ENCODE results near the gene APRT. TPM values are rescaled to one million over a fixed set of nuclear protein-coding genes. Genes with fewer than 3 reads are reported as not detected.

APRT gene
- total and polyA plus RNA-seq, 5 donors from 2014 or later, result 145 to 489 (median 418) TPM

DNA sequence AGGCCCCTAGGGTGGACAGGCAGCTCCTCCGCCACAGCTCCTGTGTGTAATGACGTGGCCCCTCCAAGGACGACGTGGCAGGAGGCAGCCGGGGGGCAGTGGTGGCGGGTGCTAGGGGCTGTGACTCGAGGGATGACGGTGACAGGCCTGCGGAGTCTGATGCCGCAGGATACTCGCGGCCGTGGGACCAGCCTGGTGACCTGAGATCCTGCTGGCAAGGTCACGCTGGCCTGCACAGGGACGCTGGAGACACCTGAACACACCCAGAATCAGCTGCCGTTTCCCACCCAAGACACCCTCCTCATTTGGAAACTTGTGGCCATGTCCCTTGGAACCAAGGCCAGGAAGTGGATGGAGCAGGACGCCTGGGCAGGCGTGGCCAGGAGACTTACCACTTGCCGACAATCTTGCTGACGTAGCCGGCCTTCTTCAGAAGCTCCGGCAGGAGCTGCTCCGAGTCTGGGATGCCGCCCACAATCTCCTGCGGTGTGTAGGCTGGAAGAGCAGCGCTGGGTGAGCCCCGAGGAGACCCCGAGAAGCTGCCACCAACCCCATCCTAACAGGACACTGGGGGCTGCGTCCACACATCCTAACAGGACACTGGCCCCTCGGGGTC, 29.0 kb upstream of the APRT start:
- H3K36me3 Mint-ChIP-seq, result peaks cover 6% of the 10 kb centered on the region
- Histone ChIP-seq H3K4me3 (ENCODE audit: low read depth, low read length) (no peak overlapping the region), H3K4me1 (ENCODE audit: control insufficient read depth, insufficient read depth, low read length, poor library complexity, severe bottlenecking) (peaks cover 4% of the 10 kb centered on the region), H3K36me3 (ENCODE audit: control insufficient read depth, insufficient read depth, low read length) (peaks cover 19% of the 10 kb centered on the region), H3K27ac (ENCODE audit: insufficient read depth, low read length, poor library complexity, severe bottlenecking) (no peak overlapping the region), H3K27me3 (ENCODE audit: control insufficient read depth, insufficient read depth, low read length) (no peaks in the 10 kb centered on the region), H3K9me3 (ENCODE audit: control insufficient read depth in 2 of 2, low read length in 2 of 2) (no peaks in the 10 kb centered on the region)
- no peaks in the 10 kb centered on the region for H3K27me3 Mint-ChIP-seq
- no peaks in the 10 kb centered on the region for H3K4me1 Mint-ChIP-seq
- DNase-seq (no peak), ATAC-seq (ENCODE audit: low read depth in 2 of 2) (no peak)
- H3K9me3 Mint-ChIP-seq, result no peaks in the 10 kb centered on the region
- no peak overlapping the region for H3K27ac Mint-ChIP-seq
- no peak overlapping the region for H3K4me3 Mint-ChIP-seq

- peaks cover 19% of the 10 kb centered on the region for H3K36me3 ChIP-seq (ENCODE audit: control insufficient read depth, insufficient read depth, low read length)
- no peaks in the 10 kb centered on the region for H3K27me3 ChIP-seq (ENCODE audit: control insufficient read depth, insufficient read depth, low read length)
- Mint-ChIP-seq H3K27me3 (no peaks in the 10 kb centered on the region), H3K4me3 (no peak overlapping the region), H3K4me1 (no peaks in the 10 kb centered on the region), H3K9me3 (no peaks in the 10 kb centered on the region), H3K27ac (no peak overlapping the region), H3K36me3 (peaks cover 6% of the 10 kb centered on the region)
- H3K9me3 ChIP-seq (ENCODE audit: control insufficient read depth in 2 of 2, low read length in 2 of 2), result no peaks in the 10 kb centered on the region
- peaks cover 4% of the 10 kb centered on the region for H3K4me1 ChIP-seq (ENCODE audit: control insufficient read depth, insufficient read depth, low read length, poor library complexity, severe bottlenecking)
- DNase-seq, result no peak
- H3K4me3 ChIP-seq (ENCODE audit: low read depth, low read length), result no peak overlapping the region
- no peak for ATAC-seq (ENCODE audit: low read depth in 2 of 2)
- H3K27ac ChIP-seq (ENCODE audit: insufficient read depth, low read length, poor library complexity, severe bottlenecking), result no peak overlapping the region
These were observed 28.2 kb upstream of the APRT start for GRCh38 chr16:88839745-88840599.

GRCh38 chr16:88839026-88839529, 27.4 kb upstream of the APRT start:
- H3K27me3 ChIP-seq (ENCODE audit: control insufficient read depth, insufficient read depth, low read length), result no peaks in the 10 kb centered on the region
- no peak overlapping the region for H3K27ac Mint-ChIP-seq
- no peaks in the 10 kb centered on the region for H3K27me3 Mint-ChIP-seq
- peaks cover 6% of the 10 kb centered on the region for H3K36me3 Mint-ChIP-seq
- H3K4me3 Mint-ChIP-seq, result no peak overlapping the region
- no peaks in the 10 kb centered on the region for H3K9me3 ChIP-seq (ENCODE audit: control insufficient read depth in 2 of 2, low read length in 2 of 2)
- H3K27ac ChIP-seq (ENCODE audit: insufficient read depth, low read length, poor library complexity, severe bottlenecking), result no peak overlapping the region
- no peaks in the 10 kb centered on the region for H3K4me1 Mint-ChIP-seq
- peaks cover 19% of the 10 kb centered on the region for H3K36me3 ChIP-seq (ENCODE audit: control insufficient read depth, insufficient read depth, low read length)
- peaks cover 4% of the 10 kb centered on the region for H3K4me1 ChIP-seq (ENCODE audit: control insufficient read depth, insufficient read depth, low read length, poor library complexity, severe bottlenecking)
- no peak for ATAC-seq (ENCODE audit: low read depth in 2 of 2)
- DNase-seq, result no peak
- no peaks in the 10 kb centered on the region for H3K9me3 Mint-ChIP-seq
- no peak overlapping the region for H3K4me3 ChIP-seq (ENCODE audit: low read depth, low read length)

DNA sequence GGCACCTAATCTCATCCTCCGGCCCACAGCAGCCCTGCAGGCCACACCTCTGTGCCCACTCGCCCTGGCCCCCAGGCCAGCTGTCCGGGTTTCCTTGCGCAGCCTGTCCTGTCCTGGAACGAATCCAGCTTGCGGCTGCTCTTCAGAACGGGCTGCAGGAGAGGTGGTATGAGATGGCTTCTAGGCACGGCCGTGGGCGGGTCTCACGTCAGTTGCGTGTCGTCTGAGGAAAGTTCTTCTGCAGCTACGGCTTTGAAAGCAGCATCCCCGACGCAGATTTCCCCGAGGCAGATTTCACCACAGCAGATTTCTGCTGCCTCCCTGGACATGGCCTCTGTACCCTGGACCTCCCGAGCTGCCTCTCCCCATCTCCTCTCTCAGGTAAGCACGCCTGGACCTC, 26.8 kb upstream of the APRT start:
- Histone ChIP-seq H3K4me1 (ENCODE audit: control insufficient read depth, insufficient read depth, low read length, poor library complexity, severe bottlenecking) (peaks cover 4% of the 10 kb centered on the region), H3K27ac (ENCODE audit: insufficient read depth, low read length, poor library complexity, severe bottlenecking) (no peak overlapping the region), H3K27me3 (ENCODE audit: control insufficient read depth, insufficient read depth, low read length) (no peaks in the 10 kb centered on the region), H3K36me3 (ENCODE audit: control insufficient read depth, insufficient read depth, low read length) (peaks cover 19% of the 10 kb centered on the region), H3K4me3 (ENCODE audit: low read depth, low read length) (no peak overlapping the region), H3K9me3 (ENCODE audit: control insufficient read depth in 2 of 2, low read length in 2 of 2) (no peaks in the 10 kb centered on the region)
- no peak for DNase-seq
- Mint-ChIP-seq H3K27me3 (no peaks in the 10 kb centered on the region), H3K9me3 (no peaks in the 10 kb centered on the region), H3K36me3 (peaks cover 6% of the 10 kb centered on the region), H3K4me3 (no peak overlapping the region), H3K27ac (no peak overlapping the region), H3K4me1 (no peaks in the 10 kb centered on the region)
- ATAC-seq (ENCODE audit: low read depth in 2 of 2), result no peak

DNA sequence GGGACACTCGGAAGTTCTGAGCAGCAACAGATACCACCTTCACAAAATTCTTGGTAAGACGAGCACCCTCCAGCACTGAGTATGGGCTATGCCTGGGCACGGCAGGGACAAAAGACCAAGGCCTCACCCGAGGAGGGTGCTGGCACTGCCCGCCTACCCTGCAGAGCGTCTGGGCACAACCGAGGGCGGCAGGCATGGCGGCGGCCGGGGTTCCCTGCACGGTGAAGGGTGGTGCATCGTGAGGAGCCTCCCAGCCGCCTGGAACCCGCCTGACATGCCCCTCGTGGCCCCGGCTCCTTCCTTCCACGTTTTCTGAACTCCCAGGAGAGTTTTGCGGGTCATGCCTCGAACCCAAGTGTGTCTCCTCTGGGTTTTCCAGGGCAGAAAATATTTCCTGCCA, 26.1 kb upstream of the APRT start:
- peaks cover 6% of the 10 kb centered on the region for H3K36me3 Mint-ChIP-seq
- H3K27me3 ChIP-seq (ENCODE audit: control insufficient read depth, insufficient read depth, low read length), result no peaks in the 10 kb centered on the region
- peaks cover 19% of the 10 kb centered on the region for H3K36me3 ChIP-seq (ENCODE audit: control insufficient read depth, insufficient read depth, low read length)
- H3K4me3 Mint-ChIP-seq, result no peak overlapping the region
- H3K27ac ChIP-seq (ENCODE audit: insufficient read depth, low read length, poor library complexity, severe bottlenecking), result no peak overlapping the region
- DNase-seq (no peak), ATAC-seq (ENCODE audit: low read depth in 2 of 2) (no peak)
- H3K4me1 Mint-ChIP-seq, result no peaks in the 10 kb centered on the region
- H3K9me3 ChIP-seq (ENCODE audit: control insufficient read depth in 2 of 2, low read length in 2 of 2), result no peaks in the 10 kb centered on the region
- H3K27me3 Mint-ChIP-seq, result no peaks in the 10 kb centered on the region
- H3K9me3 Mint-ChIP-seq, result no peaks in the 10 kb centered on the region
- H3K4me3 ChIP-seq (ENCODE audit: low read depth, low read length), result no peak overlapping the region
- H3K4me1 ChIP-seq (ENCODE audit: control insufficient read depth, insufficient read depth, low read length, poor library complexity, severe bottlenecking), result peaks cover 4% of the 10 kb centered on the region
- H3K27ac Mint-ChIP-seq, result no peak overlapping the region

DNA sequence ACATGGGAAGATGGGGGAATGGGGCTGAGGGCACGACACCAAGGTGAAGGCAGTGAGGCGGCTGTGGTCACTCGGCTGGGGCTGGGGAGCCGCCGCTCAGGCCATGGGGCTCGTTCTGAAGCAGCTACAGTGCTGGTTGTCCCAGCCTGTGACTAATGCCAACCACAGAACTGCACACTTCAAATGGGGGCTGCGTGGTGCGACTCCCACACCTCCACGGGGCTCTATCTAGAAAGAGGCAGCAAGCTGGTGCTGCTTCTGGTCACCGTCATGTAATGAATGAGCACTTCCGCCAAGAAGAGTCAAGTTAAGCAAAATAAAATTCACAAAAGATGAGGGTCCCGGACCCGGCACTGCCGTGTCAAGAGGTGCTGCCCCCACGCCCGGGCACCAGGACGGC, 25.1 kb upstream of the APRT start:
- Mint-ChIP-seq H3K27me3 (no peaks in the 10 kb centered on the region), H3K9me3 (no peaks in the 10 kb centered on the region)

GRCh38 chr16:88835818-88836217, 24.1 kb upstream of the APRT start:
- Mint-ChIP-seq H3K27me3 (no peaks in the 10 kb centered on the region), H3K9me3 (no peaks in the 10 kb centered on the region), H3K36me3 (peaks cover 6% of the 10 kb centered on the region), H3K27ac (no peak overlapping the region), H3K4me1 (no peaks in the 10 kb centered on the region), H3K4me3 (no peak overlapping the region)
- H3K36me3 ChIP-seq (ENCODE audit: control insufficient read depth, insufficient read depth, low read length), result peaks cover 17% of the 10 kb centered on the region
- ATAC-seq (ENCODE audit: low read depth in 2 of 2) (no peak), DNase-seq (no peak)
- no peaks in the 10 kb centered on the region for H3K4me1 ChIP-seq (ENCODE audit: control insufficient read depth, insufficient read depth, low read length, poor library complexity, severe bottlenecking)
- no peak overlapping the region for H3K4me3 ChIP-seq (ENCODE audit: low read depth, low read length)
- no peaks in the 10 kb centered on the region for H3K9me3 ChIP-seq (ENCODE audit: control insufficient read depth in 2 of 2, low read length in 2 of 2)
- no peak overlapping the region for H3K27ac ChIP-seq (ENCODE audit: insufficient read depth, low read length, poor library complexity, severe bottlenecking)
- H3K27me3 ChIP-seq (ENCODE audit: control insufficient read depth, insufficient read depth, low read length), result no peaks in the 10 kb centered on the region

More for the DNA sequence above, 25.1 kb upstream of the APRT start:
- no peaks in the 10 kb centered on the region for H3K27me3 ChIP-seq (ENCODE audit: control insufficient read depth, insufficient read depth, low read length)
- no peak for DNase-seq
- H3K4me3 Mint-ChIP-seq, result no peak overlapping the region
- H3K4me1 ChIP-seq (ENCODE audit: control insufficient read depth, insufficient read depth, low read length, poor library complexity, severe bottlenecking), result no peaks in the 10 kb centered on the region
- H3K36me3 Mint-ChIP-seq, result peaks cover 6% of the 10 kb centered on the region
- no peak for ATAC-seq (ENCODE audit: low read depth in 2 of 2)
- H3K36me3 ChIP-seq (ENCODE audit: control insufficient read depth, insufficient read depth, low read length), result peaks cover 19% of the 10 kb centered on the region
- H3K9me3 ChIP-seq (ENCODE audit: control insufficient read depth in 2 of 2, low read length in 2 of 2), result no peaks in the 10 kb centered on the region
- no peak overlapping the region for H3K4me3 ChIP-seq (ENCODE audit: low read depth, low read length)
- H3K27ac ChIP-seq (ENCODE audit: insufficient read depth, low read length, poor library complexity, severe bottlenecking), result no peak overlapping the region
- H3K4me1 Mint-ChIP-seq, result no peaks in the 10 kb centered on the region
- no peak overlapping the region for H3K27ac Mint-ChIP-seq
